ENCODE data around the gene GXYLT2. TPM values are rescaled to one million over a fixed set of nuclear protein-coding genes. Genes with fewer than 3 reads are reported as not detected.

The GXYLT2 gene
- total and polyA plus RNA-seq, 2 of the 13 experiments (the other 11 are each of a cell fraction or from before 2014, with no cell fraction given) = 4.3 to 6.9 TPM

- peak; percentile 38; the same call in 1 of the 2 replicates for TF ChIP-seq ZNF687 (CRISPR knock-in tag; IDR thresholded peaks at IDR 0.05)
- no peak for TF ChIP-seq CENPT (CRISPR knock-in tag; IDR thresholded peaks at IDR 0.05; ENCODE audit: low read depth)
- TF ChIP-seq HMGXB3 (CRISPR knock-in tag; IDR thresholded peaks at IDR 0.05; ENCODE audit: borderline replicate concordance) = no peak
- no peak for TF ChIP-seq NPAS2 (CRISPR knock-in tag; IDR thresholded peaks at IDR 0.05; ENCODE audit: borderline replicate concordance)
- TF ChIP-seq LBX2 (CRISPR knock-in tag; IDR thresholded peaks at IDR 0.05; ENCODE audit: borderline replicate concordance) = no peak
- no peak for TF ChIP-seq FLYWCH1 (CRISPR knock-in tag; IDR thresholded peaks at IDR 0.05)
- no peak for TF ChIP-seq ZNF136 (CRISPR knock-in tag; IDR thresholded peaks at IDR 0.05; ENCODE audit: low read depth)
- TF ChIP-seq PHF20 (CRISPR knock-in tag; IDR thresholded peaks at IDR 0.05) = no peak
- no peak for TF ChIP-seq PHF5A (CRISPR knock-in tag; IDR thresholded peaks at IDR 0.05; ENCODE audit: low read depth, unreplicated experiment)
- no peak for TF ChIP-seq ZNF354B (CRISPR knock-in tag; IDR thresholded peaks at IDR 0.05)
- no peak; the same call in 1 of the 2 replicates for TF ChIP-seq FOXA3 (CRISPR knock-in tag; IDR thresholded peaks at IDR 0.05)
- TF ChIP-seq HNRNPLL (IDR thresholded peaks at IDR 0.05; ENCODE audit: low read depth, low read length, poor library complexity, severe bottlenecking) = peak; percentile 51
- TF ChIP-seq ZBTB1 (CRISPR knock-in tag; IDR thresholded peaks at IDR 0.05; ENCODE audit: borderline replicate concordance) = no peak
- TF ChIP-seq HDAC1 (CRISPR knock-in tag; IDR thresholded peaks at IDR 0.05) = no peak
- peak; percentile 33; the same call in 1 of the 2 replicates for TF ChIP-seq YEATS4 (CRISPR knock-in tag; IDR thresholded peaks at IDR 0.05; ENCODE audit: borderline replicate concordance)
- TF ChIP-seq PATZ1 (CRISPR knock-in tag; IDR thresholded peaks at IDR 0.05) = no peak
- no peak for TF ChIP-seq RFX3 (CRISPR knock-in tag; IDR thresholded peaks at IDR 0.05)
Measured at GRCh38 chr3:72887705-72888545, at the start of gene GXYLT2 (continued).

All from HepG2 (cell line).